ENCODE data around the gene TSSK1B.

TSSK1B gene

DNA sequence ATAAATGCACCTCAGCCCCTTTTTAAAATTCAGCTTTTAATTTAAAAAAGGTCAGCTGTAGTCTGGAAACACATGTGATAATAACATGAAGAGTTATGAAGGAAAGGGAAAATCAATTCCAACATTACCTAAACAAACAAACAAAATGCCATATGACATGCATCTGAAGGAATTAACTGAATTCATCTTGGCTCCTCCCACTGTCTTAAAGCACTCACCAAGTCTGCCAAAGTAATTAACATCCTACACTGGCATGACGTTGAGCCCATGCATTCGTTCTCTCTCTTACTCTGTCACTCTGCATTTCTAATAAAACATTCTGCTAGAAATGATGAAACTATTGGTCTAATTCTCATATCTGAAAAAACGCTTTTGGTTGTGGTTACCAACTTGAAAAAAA lies 37.7 kb downstream of the TSSK1B start:
- DNase-seq, result no peak

DNA sequence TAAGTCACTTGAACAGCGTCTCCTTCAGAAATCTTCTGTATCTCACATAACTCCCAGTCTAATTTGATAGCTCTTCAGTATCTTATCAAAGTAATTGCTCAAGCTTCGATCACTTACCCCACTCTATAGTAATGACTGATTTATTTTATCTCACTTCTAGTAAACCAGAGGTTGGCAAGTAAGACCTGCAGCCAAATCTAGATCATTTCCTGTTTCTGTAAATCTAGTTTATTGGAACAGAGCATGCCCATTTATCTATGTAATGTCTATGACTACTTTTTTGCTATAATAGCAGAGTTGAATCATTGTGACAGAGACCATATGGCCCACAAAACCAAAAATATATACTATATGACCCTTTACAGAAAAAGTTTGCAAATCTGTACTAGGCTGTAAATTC lies 40.1 kb downstream of the TSSK1B start:
- no peak for DNase-seq

DNA sequence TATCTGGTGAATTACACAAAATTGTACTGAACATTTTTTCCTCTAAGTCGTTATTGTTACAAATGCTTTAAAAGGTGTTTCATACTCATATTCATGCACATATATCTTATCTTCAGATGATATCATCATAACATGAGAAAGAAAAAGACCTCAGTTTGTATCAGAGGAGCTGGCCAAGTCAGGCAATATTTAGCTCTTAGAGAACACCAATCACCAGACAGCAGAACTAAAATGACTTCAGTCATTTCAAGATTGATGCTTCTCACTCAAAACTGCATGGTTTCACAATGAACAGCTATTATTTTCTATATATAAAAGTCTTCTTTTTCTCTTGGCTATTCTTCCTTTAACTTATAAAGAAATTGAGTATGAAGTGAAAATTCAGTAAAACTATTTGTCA lies 44.6 kb downstream of the TSSK1B start:
- no peak for DNase-seq

DNA sequence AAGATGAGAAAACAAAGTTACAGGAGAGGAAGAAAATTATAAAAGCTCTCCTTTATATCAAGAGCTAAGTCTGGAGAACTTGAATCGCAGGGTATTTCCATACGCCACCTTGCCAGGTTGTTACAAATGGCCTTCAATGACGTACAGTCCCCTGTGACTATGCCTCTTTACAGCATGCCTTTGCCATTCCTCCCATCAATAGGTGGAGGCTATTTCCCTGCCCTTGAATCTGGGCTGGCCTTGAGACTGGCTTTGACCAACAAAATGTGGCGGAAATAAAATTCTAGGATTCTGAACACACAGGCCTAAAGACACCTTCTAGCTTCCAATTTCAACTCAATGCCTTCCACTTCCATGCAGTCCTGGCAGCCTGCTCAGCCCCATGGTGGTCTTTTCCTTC lies 45.7 kb downstream of the TSSK1B start:
- no peak for DNase-seq

DNA sequence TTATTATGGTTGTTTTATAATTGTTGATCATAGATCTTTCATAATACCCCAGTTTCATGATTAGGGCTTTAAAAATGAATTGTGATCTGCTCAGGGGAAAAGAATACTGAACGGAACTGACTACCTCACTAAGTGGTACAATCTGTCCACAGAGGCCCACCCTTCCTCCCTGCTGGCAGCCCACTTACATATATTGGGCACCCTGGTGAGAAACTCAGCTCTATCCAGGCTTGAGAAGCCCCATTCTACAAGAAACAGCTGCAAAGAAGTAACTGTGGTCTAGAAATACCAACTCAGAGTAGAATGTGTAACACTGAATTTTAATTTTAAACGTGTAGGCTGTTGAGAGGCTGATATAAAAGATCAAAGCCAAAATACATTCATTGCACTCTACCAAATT lies 46.9 kb downstream of the TSSK1B start:
- DNase-seq, result no peak

DNA sequence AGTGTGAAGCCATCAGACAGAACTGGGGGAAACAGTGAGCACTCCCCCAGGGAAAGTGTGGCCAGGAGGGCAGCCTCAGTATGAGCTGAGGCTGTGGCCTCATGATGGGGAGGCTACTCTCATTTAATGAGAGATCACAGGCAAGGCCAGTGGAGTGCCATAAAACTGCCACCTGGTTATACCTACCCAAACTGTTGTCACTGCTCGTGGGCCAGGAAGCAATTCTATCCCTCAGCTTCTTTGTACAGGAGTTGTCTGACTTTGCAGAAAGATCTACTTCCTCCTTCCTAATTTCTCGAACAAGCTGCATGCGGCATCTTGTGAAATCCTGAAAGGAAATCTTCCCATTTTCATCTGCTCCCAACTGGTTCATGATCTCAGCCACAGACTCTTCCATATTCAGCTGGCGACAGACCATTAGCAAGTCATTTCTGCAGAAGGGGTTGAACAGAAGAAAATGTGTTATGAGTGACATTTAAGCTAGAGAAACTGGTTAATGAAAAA lies 50.0 kb downstream of the TSSK1B start:
- DNase-seq, result no peak

DNA sequence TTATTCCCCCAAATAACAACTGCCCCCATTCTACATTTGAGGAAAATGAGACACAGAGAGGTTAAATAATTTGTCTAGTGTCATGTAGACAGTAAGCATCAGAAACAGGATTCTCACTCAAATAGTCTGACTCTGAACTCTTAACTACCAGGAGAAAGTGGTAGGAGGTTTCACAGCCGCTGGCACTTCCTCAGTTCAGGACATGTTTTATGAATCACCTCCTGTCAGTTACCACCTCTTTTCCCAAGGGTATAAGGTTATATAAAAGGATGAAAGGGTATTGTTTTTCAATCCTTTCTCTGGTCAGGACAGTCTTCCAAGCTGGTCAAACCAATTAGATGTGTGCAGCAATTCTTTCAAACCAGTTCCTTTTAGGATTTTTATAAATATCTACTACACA lies 52.1 kb downstream of the TSSK1B start:
- DNase-seq, result no peak
